Suppressor macrophage treated with lipopolysaccharide for 4 hours (primary cell): ENCODE data around the gene RAD51B.
"Not testable (repeated sequence)": the region's sequence is repeated elsewhere in the genome, so short reads cannot be mapped to it uniquely, and the experiment has no call there.

Source experiments
- DNase-seq: peaks from one replicate; pipeline ENCODE4 v3.0.0-alpha.2; 2020

RAD51B gene

DNA sequence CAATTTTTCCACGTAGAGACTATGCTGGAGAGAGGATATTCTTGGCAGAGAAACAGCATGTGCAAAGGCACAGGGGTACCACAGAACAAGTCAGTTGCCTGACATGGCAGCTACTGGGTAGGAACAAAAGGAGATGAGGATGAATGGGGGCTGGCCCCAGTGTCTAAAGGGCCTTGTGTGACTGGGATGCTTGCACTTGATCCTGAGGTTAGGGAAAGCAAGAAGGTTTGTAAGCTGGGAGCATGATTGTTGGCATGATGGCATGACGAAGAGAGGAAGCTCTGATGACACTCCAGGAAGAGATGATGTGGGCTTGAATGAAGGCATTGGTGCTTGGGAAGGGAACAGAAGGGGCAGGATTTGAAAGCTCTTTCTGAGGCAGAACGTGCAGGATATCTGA lies 834.2 kb downstream of the RAD51B start:
- DNase-seq, result peak; percentile 63

DNA sequence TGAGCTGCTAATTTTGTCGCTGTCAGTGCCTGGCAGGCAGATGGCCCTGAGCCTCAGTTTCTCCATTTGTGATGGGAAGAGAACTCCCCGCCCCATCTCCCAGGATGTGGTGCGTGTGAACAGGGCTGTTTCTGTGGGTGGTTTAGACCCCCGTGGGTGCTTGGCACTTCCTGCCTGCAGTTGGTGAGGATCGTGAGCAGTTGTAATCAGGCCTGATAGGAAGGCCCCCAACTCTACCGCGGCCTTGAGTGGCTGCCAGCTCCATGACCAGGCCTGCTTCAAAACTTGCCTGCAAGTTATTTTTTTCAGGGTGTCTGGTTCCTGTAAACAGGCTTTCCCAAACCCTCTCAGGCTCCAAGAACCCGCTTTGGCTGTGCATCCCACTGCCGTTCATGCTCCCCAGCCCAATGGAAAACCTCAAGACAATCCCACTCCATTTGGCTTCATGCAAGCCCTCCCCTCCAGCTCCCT lies 834.9 kb downstream of the RAD51B start:
- DNase-seq, result no peak

DNA sequence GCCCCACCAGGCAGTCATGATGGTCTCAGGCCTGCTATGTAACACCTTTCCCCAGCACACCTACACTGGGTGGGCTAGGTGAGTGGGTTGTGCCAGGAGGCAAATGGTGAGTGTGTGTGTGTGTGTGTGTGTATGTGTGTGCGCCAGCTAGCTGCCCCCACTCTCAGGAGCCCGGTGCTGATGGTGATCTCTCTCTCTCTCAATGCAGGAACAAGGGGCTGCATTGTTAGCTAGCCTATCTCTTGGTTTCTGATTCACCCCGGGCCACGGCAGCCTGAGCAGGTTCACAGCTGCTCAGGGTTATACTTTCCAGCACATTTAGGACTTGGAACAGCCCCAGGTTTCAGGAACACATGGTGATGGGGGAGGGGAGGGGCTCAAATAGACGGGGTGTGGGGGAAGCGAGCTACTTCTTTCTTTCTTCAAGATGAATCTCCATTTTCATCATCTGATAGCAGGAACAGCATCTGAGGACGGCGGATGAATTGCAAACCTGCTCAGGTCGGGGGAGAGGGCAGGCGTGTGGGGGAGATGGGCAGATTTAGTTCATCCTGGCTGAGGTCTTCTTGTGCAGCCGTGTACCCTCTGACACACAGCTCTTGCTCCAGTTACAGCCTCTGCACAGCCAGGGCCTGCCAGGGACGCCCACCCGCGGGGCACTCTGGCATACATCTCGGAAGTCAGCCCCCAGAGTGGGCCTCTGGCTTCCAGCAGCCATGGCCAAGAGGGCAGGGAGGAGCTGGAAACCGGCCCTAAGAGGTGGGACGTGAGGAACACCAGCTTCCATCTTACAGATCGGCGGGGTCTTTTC lies 835.6 kb downstream of the RAD51B start:
- no peak for DNase-seq

DNA sequence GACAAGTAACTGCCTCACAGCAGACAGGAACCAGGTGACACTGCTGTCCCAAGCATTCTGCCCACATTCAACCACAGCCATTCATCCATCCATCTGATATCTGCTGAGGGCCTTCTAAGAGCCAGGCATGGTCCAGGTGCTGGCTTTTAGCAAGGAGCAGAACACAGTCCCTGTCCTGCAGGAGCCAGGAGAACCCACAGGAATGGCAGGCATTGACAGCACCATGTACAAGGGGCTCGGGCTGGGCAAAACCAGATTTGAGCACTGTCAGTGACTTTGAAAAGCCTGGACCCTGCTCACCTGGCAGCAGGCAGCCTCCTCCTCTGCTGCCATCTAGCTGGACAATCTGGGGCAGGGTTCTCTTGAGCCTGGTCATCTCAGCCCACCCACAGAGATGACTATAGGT lies 836.3 kb downstream of the RAD51B start:
- no peak for DNase-seq

DNA sequence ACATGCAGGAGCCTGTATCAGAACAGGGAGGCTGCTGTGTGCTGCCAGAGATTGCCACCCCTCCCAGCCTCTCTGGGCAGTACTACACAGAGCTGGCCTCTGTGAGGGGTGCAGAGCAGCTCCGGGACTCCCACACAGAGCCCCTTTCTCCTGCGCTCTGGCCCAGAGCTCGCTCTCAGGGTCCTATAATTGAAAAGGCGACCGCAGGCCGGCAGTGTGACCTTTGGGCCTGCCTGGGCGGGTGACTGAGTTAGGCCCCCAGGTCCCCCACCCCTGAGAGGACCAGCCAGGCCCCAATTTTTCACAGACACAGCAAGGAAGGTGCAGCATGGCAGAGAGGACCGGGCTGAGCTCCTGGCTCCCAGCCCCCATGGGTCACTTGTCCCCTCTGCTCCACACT lies 836.9 kb downstream of the RAD51B start:
- DNase-seq, result no peak

DNA sequence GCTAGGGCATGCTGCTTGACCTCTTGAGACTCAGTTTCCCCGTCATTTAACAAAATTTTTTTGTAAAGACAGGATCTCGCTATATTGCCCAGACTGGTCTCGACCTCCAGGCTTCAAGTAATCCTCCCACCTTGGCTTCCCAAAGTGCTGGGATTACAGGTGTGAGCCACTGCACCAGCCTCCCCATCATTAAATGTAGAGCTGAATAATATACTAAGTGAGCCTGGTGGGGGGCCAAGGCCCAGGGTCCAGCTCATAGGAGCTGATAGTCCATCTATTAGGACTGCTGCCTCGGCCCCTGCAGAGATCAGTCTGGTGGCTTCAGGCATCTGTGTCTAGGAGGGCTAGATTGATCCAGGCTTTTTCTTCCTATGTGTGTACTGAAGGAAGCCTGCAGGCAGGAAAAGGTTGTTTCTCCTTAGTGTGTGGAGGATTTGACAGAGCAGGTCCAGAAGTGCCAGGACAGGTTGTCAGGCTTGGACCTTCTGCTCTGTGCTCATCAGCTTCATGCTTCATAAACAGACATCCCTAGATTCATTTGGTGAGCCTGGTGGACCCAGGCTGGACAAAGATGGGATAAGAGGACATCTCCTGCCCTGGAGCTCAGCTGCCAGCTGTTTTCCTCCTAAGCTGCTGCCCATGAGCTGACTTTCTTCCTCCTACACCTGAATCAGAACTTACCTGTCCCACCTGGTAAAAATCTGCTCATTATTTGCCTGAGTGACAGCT lies 837.9 kb downstream of the RAD51B start:
- DNase-seq, result no peak

DNA sequence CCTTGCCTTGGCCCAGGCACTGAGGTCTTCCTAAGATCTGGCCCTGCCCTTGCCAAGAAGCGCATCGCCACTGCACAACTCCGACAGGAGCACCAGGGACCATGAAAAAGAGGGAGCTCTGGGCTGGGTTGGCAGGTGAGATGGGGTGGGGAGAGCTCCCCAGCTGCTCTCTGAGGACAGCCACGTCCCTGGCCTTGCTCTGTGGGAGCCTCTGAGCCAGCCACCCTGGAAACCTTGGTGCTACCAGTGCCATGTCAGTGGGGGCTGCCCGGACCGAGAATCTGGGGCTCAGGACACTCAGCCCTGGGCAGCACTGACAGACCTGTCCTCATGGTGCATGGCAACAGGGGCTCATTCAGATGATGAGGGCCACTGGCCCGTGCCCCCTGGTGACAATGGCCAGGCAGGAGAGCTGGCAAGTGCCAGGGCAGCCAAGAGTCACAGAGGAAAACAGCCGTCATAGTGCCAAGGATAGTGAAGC lies 838.5 kb downstream of the RAD51B start:
- no peak for DNase-seq

DNA sequence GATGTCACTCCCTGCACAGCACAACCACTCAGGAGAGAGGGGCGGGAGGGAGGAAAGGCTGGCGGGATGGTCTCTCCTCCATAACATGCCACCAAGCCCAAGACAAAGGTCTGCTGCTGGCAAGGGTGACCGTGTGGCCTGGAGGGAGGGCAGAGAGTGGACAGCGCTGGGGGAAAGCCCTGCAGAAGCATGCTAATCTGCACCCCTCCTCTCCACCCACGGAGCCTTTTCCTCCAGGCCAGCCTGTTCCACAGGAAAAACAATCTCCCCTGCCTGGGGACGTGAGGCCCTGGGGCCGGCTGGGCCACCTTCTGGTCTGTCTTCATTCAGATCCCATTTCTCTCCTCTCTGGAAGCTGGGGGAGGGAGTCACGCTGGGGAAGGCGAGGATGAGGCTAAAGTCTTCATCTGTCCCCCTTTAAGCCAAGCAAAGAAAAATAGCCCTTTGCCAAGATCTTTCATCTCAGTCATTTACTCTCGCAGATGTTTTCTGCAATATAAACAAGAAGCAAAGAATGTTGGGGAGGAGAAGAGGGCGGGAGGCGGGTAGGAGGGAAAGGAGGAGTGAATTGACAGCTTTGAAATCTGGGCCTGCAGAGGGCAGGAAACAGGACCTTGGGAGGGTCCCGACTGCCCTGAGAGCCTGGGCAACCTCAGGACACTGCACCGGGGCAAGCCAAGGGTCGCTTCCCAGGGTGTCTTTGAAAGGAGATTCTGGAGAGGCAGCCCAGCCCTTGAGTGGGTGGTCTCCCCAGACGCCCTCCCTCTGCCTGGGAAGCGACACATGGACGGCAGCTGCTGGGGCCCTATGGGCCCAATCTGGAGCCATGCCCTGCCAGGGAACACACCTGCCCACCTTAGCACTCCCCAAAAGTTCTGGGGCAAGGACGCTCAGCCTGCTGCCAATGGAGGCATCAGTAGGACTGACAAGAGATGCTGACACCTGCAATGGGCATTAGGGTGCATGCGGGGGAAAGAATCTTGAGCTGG lies 839.7 kb downstream of the RAD51B start:
- DNase-seq, result no peak

DNA sequence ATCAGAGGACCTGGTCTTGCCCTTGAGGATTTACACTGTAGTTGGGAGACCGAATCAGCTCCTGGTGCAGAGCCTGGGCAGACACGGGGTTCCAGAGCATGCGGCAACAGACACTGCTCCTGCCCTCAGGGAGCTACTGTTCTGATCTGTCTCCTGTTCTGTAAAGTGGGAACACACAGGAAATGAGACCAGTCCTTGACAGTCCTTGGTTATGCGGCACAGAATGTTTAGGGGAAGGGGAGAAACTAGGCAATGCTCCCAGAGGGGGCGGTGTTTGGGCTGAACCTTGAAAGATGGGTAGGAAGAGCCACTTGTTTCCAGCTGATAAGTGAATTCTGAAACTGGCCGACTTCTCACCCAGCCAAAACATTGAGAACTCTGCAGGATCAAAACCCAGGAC lies 840.9 kb downstream of the RAD51B start:
- DNase-seq, result no peak

DNA sequence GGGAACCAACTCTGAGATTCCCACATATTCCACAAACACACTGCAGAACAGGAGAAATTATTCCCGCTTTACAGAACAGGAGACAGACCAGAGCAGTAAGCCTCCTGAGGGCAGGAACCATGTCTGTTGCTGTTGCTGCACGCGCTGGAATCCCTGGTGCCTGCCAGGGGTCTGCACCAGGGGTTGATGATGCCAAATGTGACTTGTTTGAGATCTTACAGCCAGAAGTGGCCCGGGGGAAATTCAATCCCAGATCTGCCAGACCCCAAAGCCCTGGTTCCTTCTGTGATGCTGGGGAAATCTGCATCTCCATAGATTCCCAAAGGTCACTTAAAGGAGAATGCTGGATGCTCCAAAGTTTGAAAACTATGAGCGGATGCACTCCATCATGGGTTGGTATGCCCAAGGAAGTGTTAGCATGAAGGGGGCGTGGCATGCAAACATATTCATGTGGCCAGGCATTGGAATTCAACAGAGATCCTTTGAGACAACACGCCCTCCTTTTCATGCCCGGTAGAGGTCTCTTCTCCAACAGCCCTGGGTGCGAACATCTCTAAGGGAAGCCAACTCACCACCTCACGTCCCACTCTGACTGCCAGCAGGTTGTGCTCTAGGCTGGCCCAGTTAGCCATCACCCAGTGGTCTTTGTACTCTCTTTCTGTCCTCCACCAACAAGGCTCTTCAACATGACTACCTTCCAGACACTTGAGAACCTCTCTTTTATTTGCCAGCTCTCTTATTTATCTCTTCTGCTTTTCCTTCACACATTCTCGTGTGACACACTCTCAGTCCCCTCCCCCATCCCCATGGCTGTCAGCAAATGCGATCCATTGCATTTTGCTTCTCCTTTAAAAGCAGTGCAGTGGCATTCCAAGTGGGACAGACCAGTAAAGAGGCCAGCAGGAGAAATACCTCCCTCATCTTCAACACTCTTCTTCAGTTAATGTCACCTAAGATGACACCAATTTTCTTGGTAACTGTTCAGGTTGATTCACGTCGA lies 841.9 kb downstream of the RAD51B start:
- no peak for DNase-seq

DNA sequence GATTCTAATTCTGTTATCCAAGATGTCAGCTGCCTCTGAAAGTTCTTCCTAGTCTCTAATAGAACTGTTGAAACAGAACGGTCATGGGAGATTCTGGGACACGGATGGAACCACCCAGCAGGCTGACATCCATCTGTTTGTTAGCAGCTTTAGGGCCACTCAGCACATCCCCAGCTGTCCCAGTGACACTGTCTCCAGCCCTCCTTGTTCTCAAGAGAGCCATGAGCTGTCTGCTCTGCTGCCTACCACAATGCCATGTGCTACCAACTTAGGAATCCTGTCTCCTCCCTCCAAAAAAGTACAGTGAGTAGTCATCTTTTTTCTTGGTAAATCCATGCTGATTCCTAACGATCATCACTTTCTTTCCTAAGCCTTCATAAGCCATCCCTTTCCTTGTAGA lies 842.8 kb downstream of the RAD51B start:
- no peak for DNase-seq

DNA sequence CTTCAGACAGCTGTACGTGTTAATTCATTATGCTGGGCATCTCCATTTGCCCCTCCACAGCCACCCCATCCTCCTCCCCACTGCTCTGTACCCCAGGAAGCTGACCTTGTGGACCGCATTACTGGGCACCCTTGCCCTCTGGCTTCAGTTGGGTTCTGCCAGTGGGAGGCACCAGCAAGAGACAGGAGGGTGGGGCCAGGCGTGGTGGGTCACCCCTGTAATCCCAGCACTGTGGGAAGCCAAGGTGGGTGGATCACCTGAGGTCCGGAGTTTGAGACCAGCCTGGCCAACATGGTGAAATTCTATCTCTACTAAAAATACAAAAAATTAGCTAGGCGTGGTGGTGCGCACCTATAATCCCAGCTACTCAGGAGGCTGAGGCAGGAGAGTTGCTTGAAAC lies 843.2 kb downstream of the RAD51B start:
- not testable (repeated sequence) for DNase-seq

DNA sequence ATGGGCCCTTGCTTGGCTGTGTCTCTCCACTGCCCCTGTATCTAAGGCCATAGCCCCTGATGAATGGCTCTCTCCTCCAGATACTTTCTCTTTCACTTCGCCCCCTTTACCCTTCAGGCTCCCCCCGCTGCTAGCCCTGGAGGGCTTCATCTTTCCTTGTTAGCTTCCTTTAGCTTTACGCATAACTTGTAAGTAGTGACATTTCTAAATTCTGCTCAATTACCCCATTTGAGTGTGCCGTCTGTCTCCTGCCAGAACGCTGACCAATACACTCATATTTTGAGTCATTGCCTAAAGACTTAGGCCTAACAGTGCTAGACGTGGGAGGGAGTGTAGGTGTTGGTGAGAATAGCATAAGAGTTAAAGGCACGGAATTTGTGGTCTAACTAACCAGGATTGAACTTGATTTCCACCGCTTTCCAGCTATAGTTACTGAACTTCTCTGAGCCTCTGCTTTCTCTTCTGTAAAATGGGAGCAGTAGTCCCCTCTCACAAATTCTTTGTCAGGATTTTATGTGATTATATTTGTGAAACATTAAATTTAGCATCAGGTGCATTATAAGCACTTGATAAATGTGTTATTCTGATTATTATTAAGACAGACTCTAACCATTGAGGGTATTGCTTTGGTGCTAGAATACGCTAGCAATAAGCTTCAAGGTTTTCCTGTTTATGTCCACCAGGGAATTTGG lies 844.0 kb downstream of the RAD51B start:
- peak; percentile 51 for DNase-seq

DNA sequence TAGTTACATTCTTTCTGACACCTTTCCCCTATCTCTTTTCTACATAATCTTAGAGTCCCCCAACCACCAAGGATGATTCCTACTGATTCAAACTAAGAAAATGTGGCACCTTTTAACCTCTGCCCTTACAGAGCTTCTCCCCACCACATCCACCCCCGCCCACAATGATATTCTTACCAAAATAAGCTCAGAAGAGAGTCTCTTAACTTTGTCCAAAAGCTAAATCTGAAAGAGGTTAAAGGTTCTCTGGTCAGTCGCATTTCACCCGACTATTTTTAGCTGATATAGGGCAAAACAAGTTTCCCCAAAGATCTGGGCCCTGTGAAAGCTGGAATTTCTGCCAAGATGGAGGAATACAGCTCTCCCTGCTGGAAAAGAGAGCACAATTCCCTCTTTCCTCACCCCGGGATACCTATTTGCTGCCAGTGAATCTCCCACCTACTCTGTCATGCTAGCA lies 844.7 kb downstream of the RAD51B start:
- no peak for DNase-seq

DNA sequence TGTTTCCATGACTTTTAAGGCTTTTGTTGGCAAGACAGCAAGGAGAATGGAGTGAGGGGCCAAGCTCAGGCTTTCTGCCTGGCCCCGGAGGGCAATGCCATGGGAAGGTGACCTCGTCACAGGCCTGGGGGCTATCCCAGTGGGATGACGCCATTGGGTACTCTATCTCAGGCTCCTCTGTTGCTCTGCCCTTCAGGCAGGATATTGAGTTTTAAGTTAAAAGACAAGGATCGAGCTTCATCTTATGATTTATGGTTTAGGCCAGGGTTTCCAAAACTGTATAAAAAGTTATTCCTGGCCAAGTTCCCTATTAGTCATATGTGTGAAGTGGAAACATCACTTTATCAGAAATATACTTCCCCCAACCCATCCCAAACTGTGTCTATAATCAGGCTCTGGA lies 845.6 kb downstream of the RAD51B start:
- no peak for DNase-seq

DNA sequence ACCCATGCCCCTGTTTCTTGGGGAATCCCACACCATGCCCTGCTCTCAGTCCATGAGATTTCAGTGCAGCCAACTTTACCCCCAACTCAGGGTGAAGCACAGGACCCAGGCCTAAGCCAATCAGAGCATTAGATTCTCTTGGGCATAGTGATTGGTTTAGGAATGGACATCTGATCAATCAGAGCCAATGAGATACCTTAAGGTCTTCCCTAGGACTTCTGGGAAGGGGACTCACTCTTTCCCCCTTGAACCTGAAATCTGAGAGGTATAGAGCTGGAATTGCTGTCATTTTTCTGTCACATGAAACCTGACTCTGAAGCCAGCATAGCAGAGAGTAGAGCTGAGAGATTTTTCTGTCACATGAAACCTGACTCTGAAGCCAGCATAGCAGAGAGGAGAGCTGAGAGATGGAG lies 846.2 kb downstream of the RAD51B start:
- no peak for DNase-seq

DNA sequence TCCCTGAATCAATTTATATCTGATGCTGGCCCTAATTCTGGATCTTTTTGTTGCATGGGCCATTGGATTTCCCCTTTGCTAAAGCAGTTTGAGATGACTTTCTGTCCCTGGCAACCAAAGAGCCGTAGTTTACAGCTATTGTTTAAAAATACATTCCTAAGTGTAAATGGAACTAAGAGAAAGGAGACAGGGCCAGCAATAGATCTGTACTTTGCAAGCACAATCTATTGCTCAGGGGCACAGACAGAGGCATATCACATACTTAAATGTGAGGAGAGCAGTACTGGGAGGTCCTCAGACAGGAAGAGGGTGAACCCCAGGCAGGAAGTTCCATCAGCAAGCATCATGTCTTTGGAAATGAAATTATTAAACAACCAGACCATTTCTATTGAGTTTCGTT lies 846.7 kb downstream of the RAD51B start:
- peak; percentile 46 for DNase-seq

DNA sequence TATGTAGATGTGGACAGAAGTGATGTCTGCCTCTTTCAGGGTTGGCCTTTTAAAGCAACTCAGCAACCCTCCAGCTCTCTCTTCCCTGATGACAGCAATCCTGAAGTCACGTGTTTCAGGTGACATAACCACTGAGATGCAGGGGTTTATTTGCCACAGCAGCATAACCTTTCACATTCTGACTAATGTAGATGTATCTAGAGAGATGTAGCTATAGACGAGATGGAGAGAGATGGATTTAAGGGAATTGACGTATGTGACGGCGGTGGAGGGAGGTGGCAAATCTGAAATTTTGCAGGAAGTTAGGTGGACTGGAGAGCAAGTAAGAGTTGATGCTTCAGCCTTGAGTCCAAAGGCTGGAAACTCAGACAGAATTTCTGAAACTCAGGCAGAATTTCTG lies 847.3 kb downstream of the RAD51B start:
- DNase-seq, result no peak

DNA sequence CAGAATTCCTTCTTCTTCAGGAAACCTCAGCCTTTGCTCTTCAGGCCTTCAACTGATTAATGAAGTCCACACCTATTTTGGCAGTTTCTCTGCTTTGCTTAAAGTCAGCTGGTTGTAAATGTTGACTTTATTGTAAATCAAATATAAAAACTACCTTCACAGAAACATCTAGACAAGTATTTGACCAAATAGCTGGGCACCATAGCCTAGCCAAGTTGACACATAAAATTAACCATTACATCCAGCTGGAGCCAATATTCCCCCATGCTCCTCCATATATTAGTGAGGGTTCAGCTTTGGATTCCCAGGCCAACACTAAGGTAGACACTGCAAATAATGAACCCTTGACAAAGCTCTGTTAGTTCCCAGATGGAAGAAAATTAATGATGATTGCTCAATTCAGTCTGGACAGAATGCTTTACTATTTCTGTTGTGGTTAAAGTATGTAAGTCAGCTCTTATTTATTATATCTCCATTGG lies 847.8 kb downstream of the RAD51B start:
- DNase-seq, result no peak

DNA sequence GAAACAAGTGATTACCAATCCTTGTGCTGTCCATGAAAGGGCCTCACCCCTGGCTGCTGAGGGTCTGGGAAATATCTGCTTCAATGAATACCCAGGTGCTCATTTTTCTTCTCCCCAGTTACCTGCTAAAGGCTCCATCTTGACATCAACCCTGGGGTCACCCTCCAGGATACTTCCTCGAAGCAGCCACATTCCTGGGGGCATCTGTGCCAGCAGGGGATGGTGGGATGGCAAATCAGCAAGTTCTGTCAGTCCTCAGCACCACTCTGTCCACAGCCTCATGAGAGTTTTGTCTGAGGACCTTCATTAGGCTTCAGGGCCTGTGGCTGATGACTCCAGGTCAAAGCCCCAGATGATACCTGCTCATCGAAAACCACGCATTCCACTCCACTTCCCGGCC lies 848.4 kb downstream of the RAD51B start:
- DNase-seq, result no peak

DNA sequence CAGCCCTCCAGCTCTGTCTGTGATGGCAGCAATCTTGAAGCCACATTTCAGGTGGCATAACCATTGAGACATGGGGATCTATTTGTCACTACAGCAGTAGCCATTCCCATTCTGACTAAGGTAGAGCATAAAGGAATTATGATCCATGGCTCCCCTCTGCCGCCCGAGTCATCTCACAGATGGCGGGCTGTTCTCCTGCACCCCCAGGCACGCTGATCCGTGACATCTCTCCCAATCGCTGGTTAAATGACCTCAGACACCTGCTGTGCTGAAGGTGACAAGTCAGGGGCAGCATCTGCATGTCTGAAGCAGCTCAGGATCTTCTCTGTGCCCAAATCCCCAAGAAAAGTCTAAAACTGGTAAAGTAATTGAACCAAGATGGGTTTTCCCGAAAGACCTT lies 849.0 kb downstream of the RAD51B start:
- no peak for DNase-seq
